HL-60 (cell line): ENCODE measurements around the gene DCAF11.

ENCODE experiments used
- GABPA ChIP-seq: IDR thresholded peaks from 2 replicates; pipeline ENCODE4 v1.6.1; 2012; ENCODE audit warnings: low read depth
- POLR2AphosphoS5 ChIP-seq: IDR thresholded peaks from 2 replicates; pipeline ENCODE4 v1.6.1; 2012; ENCODE audit warnings: low read depth
- SPI1 ChIP-seq: IDR thresholded peaks from 2 replicates; pipeline ENCODE4 v1.6.1; 2012; ENCODE audit warnings: low read depth, mild to moderate bottlenecking, borderline replicate concordance
- TF ChIP-seq, protein P1 (sequence below): IDR thresholded peaks from one replicate; pipeline ENCODE4 v1.5.1; 2011; ENCODE audit warnings: low read length, control low read depth, inconsistent platforms; ENCODE audit not compliant: insufficient read depth

DNA sequence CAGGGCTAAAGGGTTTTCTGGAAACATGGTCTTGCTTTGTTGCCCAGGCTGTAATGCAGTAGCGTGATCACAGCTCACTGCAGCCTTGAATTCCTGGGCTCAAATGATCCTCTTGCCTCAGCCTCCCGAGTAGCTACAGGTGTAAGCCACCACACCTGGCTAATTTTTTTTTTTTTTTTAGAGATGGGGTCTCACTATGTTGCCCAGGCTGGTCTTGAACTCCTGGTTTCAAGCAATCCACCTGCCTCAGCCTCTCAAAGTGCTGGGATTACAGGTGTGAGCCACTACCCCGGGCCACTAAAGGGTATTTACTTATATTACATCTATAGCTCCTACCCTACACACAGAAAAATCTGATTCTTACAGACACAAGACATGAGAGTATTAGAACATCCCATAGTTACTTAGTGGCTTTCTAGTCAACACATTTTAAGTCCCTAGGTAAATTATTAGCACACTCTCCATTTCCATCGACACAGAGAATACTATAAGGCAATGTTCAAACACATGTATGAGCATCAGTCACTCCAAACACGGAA lies 6.2 kb upstream of the DCAF11 start:
- TF ChIP-seq POLR2AphosphoS5 (no peak), SPI1 (no peak), GABPA (no peak)
- TF ChIP-seq, protein P1, sequence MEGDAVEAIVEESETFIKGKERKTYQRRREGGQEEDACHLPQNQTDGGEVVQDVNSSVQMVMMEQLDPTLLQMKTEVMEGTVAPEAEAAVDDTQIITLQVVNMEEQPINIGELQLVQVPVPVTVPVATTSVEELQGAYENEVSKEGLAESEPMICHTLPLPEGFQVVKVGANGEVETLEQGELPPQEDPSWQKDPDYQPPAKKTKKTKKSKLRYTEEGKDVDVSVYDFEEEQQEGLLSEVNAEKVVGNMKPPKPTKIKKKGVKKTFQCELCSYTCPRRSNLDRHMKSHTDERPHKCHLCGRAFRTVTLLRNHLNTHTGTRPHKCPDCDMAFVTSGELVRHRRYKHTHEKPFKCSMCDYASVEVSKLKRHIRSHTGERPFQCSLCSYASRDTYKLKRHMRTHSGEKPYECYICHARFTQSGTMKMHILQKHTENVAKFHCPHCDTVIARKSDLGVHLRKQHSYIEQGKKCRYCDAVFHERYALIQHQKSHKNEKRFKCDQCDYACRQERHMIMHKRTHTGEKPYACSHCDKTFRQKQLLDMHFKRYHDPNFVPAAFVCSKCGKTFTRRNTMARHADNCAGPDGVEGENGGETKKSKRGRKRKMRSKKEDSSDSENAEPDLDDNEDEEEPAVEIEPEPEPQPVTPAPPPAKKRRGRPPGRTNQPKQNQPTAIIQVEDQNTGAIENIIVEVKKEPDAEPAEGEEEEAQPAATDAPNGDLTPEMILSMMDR, result no peak
